ENCODE measurements around the gene FXYD6.

GRCh38 chr11:117866526-117866925 lies 9.9 kb downstream of the FXYD6 start:
- no peak for TF ChIP-seq POLR2A (IDR thresholded peaks at IDR 0.05)
- TF ChIP-seq CTCF (IDR thresholded peaks at IDR 0.05) = no peak
- no peak for TF ChIP-seq EP300 (IDR thresholded peaks at IDR 0.05)
- TF ChIP-seq POLR2AphosphoS5 (IDR thresholded peaks at IDR 0.05) = no peak

Measured in sigmoid colon (tissue), 4 donors.